Progenitor cell of endocrine pancreas (in vitro differentiated cells): ENCODE data around the gene KRTAP21-2. TPM values are rescaled to one million over a fixed set of nuclear protein-coding genes. Genes with fewer than 3 reads are reported as not detected.

Experiments
- DNase-seq: peaks from one replicate; pipeline ENCODE4 v3.0.0; 2021; ENCODE audit warnings: low spot score; ENCODE audit not compliant: unreplicated experiment
- H3K27ac Mint-ChIP-seq: 2 replicates; pipeline ENCODE4 v1.8.0; 2021; ENCODE audit warnings: mild to moderate bottlenecking, moderate library complexity, mixed read lengths
- H3K27me3 Mint-ChIP-seq: 2 replicates; pipeline ENCODE4 v1.8.0; 2021; ENCODE audit warnings: mixed read lengths
- H3K36me3 Mint-ChIP-seq: 2 replicates; pipeline ENCODE4 v1.8.0; 2022; ENCODE audit warnings: mixed read lengths; ENCODE audit not compliant: insufficient read depth
- H3K4me1 Mint-ChIP-seq: 2 replicates; pipeline ENCODE4 v1.8.0; 2021; ENCODE audit warnings: low read depth, mixed read lengths
- H3K4me3 Mint-ChIP-seq: 2 replicates; pipeline ENCODE4 v1.8.0; 2021; ENCODE audit warnings: low read depth, mild to moderate bottlenecking, moderate library complexity, mixed read lengths
- H3K9me3 Mint-ChIP-seq: 2 replicates; pipeline ENCODE4 v1.8.0; 2021; ENCODE audit warnings: low read depth, mixed read lengths
- total RNA-seq: library from RNA; stranded (reverse); gene quantifications from 2 replicates; pipeline ENCODE4 v1.2.1, GENCODE V29; 2021
- TF ChIP-seq, protein P1 (sequence below): fragments of 200-600 bp; sonication (generic); IDR thresholded peaks from one replicate; pipeline ENCODE4 v1.5.0; 2021; ENCODE audit warnings: antibody characterized with exemption, mild to moderate bottlenecking; ENCODE audit not compliant: unreplicated experiment

Gene KRTAP21-2
- total RNA-seq, 1 donor from 2014 or later, result not detected

DNA sequence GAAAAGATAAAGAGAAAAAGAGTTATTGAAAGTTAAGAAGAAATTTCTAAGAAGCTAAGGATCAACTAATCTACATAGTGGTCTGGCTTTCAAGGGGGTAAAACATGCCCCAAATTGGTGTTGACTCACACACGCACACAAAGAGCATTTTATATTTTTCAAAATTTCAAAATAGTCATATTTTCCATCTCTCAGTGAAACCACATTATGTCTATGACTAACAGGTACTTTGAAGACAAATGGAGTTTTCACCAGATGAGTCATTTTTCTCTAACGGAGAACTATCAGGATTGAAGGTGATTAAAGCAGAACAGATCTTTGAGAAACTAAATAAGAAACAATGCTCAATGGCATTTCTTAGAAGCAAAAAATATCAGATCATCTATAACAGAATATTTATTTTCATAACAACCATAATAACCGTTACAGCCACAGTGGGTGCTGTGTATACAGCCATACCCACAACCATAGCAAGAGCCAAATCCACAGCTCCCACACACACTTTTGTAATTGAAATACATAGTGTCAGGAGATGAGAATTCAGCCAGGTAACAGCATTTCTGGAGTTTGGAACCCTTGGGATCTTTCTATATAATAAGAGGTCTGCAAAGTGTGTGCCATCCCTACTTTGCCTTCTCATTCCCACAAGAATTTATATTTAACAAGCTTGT lies 28.7 kb downstream of the KRTAP21-2 start, which contains the start of gene KRTAP21-3:
KRTAP21-3 (minus strand) TSS at position 539 of the 671 bp plus-strand sequence; CDS start at position 521, 18 bp downstream.
- Mint-ChIP-seq H3K4me1 (no peaks in the 10 kb centered on the region), H3K4me3 (no peak within 1 kb of the TSS), H3K27me3 (no peaks in the 10 kb centered on the region), H3K9me3 (peaks cover 8% of the 10 kb centered on the region), H3K27ac (no peak within 1 kb of the TSS), H3K36me3 (no peaks in the 10 kb centered on the region)
- TF ChIP-seq, protein P1, sequence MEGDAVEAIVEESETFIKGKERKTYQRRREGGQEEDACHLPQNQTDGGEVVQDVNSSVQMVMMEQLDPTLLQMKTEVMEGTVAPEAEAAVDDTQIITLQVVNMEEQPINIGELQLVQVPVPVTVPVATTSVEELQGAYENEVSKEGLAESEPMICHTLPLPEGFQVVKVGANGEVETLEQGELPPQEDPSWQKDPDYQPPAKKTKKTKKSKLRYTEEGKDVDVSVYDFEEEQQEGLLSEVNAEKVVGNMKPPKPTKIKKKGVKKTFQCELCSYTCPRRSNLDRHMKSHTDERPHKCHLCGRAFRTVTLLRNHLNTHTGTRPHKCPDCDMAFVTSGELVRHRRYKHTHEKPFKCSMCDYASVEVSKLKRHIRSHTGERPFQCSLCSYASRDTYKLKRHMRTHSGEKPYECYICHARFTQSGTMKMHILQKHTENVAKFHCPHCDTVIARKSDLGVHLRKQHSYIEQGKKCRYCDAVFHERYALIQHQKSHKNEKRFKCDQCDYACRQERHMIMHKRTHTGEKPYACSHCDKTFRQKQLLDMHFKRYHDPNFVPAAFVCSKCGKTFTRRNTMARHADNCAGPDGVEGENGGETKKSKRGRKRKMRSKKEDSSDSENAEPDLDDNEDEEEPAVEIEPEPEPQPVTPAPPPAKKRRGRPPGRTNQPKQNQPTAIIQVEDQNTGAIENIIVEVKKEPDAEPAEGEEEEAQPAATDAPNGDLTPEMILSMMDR, result no peak
- no peak for DNase-seq

DNA sequence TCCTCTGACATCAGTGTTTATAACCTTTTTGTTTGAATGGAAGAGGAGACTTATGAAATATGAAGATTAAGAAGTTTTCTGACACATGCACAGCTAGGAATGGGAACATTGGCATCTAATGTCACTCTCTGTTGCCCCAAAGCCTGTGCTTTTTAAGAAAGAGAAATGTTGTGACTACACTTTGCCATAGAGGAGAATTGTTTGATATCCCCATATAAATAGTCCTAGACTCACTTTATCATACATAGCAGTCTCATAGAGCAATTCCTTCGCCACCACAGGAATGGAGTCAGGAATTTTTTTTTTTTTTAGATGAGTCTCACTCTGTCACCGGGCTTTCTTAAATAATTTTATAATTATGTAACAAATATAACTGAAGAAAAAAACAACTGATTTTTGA lies 30.0 kb downstream of the KRTAP21-2 start:
- TF ChIP-seq, protein P1, result no peak
- Mint-ChIP-seq H3K27ac (no peak overlapping the region), H3K27me3 (no peaks in the 10 kb centered on the region), H3K9me3 (peaks cover 13% of the 10 kb centered on the region), H3K4me3 (no peak overlapping the region), H3K36me3 (no peaks in the 10 kb centered on the region), H3K4me1 (no peaks in the 10 kb centered on the region)
- DNase-seq, result no peak

GRCh38 chr21:30714946-30715345 lies 32.1 kb downstream of the KRTAP21-2 start:
- Mint-ChIP-seq H3K4me1 (no peaks in the 10 kb centered on the region), H3K9me3 (peaks cover 13% of the 10 kb centered on the region)
- TF ChIP-seq, protein P1, result no peak

DNA sequence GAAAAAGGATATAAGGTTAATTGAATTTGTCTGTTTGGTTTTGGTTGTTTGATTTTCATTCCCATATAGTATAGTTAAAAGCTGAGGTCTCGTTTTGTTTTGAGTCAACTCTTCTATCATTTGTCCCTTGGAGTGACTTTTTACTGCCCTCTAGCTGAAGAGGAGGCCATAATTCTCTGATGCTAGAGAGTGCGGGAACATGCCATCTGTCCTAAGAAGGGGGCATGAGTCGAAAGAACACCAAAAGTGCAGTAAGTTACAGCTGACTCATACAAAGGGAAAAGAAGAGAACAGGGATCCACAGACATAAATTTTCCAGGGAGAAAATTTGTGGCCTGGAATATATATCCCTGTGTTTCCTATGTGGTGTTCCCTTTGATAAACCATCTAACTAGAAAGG lies 32.6 kb downstream of the KRTAP21-2 start:
- H3K4me3 Mint-ChIP-seq, result no peak overlapping the region
- no peak overlapping the region for H3K27ac Mint-ChIP-seq
- H3K36me3 Mint-ChIP-seq, result no peaks in the 10 kb centered on the region

More at GRCh38 chr21:30714946-30715345, 32.1 kb downstream of the KRTAP21-2 start:
- no peak overlapping the region for H3K4me3 Mint-ChIP-seq
- DNase-seq, result no peak
- no peaks in the 10 kb centered on the region for H3K36me3 Mint-ChIP-seq
- H3K27me3 Mint-ChIP-seq, result no peaks in the 10 kb centered on the region
- H3K27ac Mint-ChIP-seq, result no peak overlapping the region

GRCh38 chr21:30713766-30714165 lies 33.3 kb downstream of the KRTAP21-2 start:
- Mint-ChIP-seq H3K27me3 (no peaks in the 10 kb centered on the region), H3K36me3 (no peaks in the 10 kb centered on the region)
- TF ChIP-seq, protein P1, result no peak

More for the DNA sequence above, 32.6 kb downstream of the KRTAP21-2 start:
- no peaks in the 10 kb centered on the region for H3K27me3 Mint-ChIP-seq
- DNase-seq, result no peak
- TF ChIP-seq, protein P1, result no peak
- no peaks in the 10 kb centered on the region for H3K4me1 Mint-ChIP-seq
- H3K9me3 Mint-ChIP-seq, result peaks cover 13% of the 10 kb centered on the region

More at GRCh38 chr21:30713766-30714165, 33.3 kb downstream of the KRTAP21-2 start:
- Mint-ChIP-seq H3K27ac (no peak overlapping the region), H3K4me1 (no peaks in the 10 kb centered on the region), H3K4me3 (no peak overlapping the region), H3K9me3 (peaks cover 13% of the 10 kb centered on the region)
- DNase-seq, result no peak
